HG03135 (cell line): ENCODE measurements around the gene MTCL1.

Experiments used
- ATAC-seq: cut with Tn5 transposase; IDR thresholded peaks from one replicate; pipeline ENCODE4 v1.9.1; 2021; ENCODE audit warnings: mild to moderate bottlenecking, moderate library complexity; ENCODE audit not compliant: unreplicated experiment

MTCL1 gene

DNA sequence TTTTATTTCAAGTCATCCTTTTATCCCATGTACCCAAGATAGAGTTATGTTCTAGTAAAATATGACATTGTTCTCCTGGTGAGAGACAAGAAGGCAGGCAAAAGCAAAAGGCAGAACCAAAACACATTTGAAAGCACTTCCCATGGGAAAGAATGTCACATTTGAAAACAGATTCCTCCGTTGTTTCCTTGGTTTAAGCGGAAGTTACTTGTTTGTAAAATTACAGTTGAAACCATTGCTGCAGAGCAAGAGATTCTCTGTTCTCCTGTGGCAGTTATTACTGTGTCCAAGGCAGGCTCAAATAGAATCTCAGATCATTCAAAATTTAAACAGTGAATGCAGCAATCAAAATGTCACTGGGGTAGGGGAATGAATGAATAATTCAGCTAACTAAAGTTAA is 149.6 kb downstream of the MTCL1 start:
- no peak for ATAC-seq

DNA sequence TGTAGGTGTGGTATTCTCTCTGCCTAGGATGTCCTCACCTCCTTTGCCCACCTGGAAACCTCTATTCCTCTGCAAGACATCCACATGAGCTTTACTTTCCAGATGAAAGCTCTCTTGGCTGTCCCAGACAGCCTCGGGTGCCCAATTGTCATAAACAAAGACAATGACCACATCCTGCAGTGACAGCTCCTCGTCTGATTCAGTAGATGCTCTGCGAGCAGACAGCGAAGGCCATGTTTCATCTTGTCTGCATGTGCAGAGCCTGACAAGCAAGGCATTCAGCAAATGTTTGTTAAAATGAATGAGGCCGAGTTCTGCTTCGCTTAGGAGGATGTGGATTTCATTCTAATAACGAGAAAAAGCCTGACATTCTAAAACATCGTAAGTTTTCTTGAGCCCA is 150.9 kb downstream of the MTCL1 start:
- no peak for ATAC-seq

DNA sequence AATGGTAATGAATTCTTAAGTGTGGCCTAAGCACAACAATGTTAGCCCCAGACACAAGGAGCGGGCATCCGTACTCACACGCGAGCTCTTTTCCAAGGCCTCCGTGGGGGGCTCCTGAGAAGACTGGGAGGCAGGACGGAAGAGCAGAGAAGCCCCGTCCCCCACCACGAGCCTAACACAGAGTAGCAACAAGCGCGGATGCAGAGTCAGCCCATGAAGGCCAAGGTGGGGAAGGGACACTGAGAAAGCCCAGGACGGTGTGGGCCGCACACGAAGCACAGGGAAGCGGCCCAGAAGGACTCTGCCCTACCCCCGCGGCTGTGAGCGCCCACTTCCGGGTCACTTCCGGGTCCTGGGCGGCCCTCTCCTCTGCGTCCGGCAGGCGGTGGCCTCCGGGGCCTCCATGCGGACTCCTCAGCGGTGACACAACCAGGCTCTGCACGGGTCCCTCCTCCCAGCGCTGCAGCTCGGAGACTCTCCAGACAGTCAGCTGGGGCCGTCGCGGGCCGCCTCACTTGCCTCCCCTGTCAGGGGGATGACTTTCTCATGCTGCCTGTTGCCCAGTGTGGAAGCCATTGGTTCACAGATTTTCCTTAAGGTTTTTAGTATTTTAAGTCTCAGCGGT is 151.5 kb downstream of the MTCL1 start:
- no peak for ATAC-seq

DNA sequence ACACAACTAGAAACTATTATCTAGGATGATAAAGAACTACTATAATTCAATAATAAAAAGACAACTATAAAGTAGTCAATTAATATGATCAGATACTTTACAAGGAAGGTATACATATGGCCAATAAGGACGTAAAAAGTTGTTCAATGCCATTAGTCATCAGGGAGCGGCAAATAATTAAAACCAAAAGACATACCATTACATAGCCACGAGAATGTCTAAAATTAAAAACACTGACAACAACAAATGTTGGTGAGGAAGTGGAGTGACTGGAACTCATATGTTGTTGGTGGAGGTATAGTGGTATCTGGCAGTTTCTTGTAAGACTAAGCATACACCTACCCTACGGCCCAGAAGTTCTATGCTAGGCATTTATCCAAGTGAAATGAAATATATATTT is 152.4 kb downstream of the MTCL1 start:
- no peak for ATAC-seq

DNA sequence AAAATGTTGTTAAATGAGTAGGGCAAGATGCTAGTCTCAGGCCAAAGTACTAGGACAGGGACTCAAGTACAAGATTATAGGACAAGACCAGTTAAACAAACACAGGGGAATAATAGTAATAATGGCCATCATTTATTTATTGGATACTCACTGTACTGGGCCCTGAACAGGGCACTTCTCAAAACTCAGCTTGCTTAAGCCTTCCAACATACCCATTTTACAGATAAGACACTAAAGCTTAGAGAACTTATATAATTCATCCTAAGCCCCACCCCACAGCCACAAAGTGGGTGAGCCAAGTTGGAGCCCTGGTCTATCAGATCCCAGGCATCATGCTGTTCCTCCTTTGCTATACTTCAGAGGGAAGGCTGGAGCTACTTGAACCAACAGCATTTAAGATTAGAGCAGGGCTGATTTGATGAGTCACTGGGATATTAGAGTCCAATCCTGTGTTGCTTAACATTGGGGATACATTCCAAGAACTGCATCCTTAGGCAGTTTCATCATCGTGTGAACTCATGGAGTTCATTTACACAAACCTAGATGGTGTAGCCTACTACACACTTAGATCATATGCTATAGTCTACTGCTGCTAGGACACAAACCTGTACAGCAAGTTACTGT is 153.6 kb downstream of the MTCL1 start:
- ATAC-seq = no peak

DNA sequence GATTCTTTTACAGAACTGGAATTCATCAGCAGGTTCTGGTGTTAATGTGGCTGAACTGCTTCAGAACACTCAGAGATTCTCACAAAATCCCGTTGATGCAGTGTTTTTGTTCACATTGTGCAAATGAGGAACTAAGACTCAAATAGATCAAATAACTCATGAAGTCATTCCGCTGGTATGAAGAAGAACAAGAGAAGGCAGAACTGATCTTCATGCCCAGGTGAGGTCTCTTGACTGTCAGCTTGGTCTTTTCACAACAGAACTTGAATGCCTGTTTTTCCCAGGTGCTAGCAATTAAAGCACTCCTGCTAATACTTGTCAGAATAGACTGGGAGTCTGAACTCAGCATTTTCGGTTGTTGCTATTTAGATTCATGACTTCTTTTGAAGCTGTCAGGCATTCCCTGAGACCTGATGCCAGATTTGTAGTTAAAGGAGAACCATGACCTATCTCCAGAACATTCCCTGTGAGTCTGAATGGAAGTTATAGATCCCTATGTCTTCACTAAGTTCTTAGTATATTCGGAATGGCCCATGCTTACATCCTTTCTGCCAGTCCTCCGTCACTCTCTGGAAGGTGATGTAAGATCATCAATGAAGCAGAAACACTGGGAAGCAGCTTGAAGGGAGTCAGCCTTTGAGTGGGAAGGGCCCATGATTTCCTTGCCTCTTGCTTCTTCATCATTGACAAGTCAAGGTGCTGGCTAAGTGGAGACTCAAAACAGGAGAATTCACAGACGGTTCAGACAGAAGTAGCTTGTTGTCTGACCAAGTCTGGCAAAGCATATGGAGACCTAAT is 155.7 kb downstream of the MTCL1 start:
- no peak for ATAC-seq

DNA sequence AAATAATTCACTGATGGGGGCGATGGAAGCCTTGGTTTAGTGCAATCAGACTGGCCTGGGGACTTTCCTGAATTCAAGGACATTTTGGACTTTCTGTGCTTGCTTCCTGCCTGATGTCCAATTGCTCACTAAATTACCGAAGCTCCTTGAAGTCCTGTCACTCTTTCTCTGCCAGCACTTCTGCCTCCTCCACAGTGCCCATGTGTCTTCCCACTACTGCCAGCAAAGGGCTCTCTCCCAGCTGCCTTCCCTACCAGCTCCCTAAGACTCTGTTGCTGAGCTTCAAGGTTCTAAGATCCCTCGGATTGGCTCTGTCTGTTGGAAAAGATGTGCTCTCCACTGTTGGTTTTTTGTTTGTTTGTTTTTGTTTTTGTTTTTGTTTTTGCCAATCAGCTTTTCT is 158.1 kb downstream of the MTCL1 start:
- no peak for ATAC-seq

DNA sequence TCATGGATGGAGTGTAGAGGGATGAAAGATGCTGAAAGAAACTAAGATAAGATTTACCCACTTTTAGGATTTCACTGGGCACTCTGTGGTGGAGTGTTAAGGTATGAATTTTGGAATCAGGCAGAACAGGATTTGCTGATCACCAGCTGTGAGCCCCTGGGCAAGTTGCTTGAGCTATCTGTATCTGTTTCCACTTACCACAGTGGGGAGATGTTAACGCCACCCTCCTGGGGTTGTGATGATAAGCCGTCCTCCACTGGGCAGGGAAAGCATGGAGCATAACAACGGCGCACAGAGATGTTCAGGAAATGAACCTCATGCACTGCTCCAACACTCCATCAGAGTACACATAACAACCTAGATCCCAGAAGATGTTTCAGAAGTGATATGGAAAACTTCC is 160.6 kb downstream of the MTCL1 start:
- ATAC-seq = no peak

DNA sequence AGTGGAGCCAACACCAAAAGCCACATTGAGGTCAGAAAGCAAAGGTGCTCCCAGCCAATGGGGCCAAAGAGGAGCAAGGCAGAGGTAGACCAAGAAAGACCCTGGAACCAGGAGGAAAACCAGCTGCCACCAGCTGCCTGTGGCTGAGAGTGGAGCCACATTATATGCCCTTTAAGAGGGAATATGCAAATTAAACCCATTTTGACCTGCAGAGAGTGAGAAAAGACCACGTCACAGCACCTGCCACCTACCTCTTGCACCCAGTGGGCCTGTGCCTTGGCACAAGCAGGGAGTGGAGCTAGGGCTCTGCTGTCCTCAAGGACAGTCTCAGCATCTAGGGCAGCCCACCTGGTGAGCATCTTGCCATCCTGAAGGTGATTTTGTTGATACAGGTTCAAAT is 161.3 kb downstream of the MTCL1 start:
- ATAC-seq = no peak

DNA sequence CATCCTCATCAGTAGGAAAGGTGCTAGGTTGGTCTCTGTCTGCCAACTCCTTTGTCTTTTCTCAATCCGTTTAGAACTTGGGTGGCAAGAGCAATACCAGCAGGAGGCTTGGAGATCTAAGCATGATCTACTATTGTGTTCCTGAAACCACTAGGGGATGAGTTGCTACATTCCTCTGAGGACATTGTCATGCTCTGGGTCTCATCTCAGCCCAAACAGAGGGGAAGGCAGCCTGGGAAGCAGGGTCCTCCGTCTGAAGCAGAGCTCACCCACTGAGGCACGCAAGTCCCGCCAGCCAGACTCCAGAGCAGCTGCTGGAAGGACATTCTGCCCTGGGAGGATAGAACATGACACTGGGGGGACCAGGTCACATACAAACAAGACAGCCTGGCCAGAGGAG is 162.9 kb downstream of the MTCL1 start:
- no peak for ATAC-seq

DNA sequence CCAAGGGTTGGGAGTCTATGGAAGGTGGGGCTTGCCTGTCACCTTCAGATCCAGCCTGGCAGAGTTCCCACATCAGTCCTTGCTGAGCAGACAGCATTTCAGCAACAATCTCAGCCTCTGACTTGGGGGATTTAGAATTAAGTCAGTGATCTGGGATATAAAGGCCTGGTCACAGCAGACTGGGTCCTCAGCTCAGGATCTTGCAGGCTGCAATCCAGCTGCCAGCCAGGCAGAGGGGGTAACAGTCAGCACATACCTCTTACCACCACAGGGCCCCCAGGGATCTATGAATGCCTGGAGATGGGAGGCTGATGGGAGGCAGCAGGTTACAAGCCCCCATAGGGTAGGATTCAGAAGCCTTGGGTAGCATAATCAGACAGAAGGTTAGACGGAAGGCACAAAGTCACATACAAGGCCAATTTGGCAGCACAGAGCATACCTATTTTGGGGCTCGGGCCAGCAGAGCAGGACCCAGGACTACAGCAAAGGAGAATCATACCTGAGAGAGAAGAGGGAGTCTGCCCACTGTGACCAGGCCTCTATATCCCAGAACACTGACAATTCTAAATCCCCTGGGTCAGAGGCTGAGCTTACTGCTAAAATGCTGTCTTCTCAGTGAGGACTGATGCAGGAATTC is 163.5 kb downstream of the MTCL1 start:
- no peak for ATAC-seq

DNA sequence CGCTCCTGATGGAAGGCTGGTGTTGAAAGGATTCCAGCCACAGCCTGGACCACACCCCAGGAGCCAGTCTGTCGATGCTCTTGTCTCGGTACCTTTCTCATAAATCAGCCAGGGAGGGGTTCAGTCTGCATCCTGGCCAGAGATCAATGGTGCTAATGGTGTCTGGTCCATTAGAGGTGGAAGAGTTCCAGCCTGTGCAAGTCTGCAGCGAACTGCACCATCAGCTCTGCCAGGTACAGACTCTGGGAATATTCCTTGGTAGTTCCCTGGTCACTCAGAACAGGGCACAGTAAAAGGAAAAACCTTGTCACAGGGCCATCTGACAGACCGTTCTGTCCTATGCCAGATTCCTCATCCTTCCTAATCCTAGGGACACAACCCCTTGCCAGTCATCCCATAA is 164.3 kb downstream of the MTCL1 start:
- no peak for ATAC-seq

DNA sequence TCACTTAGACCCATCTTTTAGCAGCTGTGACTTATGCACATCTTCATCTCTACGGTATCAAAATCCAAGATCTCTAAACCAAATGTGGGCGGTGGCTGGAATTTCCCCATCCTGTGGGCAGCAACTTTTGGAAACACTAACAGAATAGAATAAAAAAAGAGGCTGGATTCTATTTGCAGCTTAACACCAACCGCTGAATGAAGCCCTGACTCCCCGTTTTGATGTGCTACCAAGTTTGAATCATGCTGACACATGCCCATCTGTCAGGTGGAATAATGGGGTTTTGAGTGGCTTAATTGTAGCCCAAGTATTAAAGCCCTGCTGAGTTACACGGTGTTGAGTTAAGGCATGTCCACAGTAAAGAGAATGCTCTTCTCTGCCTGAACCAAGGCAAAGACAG is 165.2 kb downstream of the MTCL1 start:
- no peak for ATAC-seq

DNA sequence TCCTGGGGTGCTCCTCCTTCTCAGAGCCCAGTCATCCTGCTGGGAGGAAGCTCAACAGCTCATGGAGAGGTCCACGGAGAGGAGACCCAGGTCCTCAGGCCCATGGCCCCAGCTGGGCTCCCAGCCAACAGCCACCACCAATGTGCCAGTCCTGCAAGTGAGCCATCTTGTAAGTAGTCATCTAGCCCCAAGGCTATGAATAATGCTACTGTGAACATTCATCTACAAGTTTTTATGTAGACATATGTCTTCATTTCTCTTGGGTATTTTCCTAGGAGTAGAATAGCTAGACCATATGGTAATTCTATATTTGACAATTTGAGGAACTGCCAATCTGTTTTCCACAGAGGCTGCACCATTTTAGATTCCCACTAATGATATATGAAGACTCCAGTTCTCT is 166.1 kb downstream of the MTCL1 start:
- no peak for ATAC-seq

DNA sequence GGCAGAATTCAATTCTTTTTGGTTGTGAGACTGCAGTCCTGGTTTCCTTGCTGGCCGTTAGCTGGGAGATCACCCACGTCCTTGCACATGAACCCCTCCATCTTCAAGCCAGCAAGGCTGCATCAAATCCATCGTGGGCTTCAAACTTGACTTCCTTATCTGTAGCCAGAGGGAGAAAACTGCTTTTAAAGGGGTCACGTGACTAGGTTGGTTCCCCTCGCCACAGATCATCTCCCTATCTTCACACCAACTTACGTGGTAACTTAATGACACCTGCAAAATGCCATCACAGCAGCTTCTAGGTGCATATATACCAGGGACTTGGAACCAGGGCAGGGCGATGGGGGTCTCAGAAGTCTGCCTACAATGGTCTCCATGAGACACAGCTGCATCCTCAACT is 169.5 kb downstream of the MTCL1 start:
- ATAC-seq = no peak

DNA sequence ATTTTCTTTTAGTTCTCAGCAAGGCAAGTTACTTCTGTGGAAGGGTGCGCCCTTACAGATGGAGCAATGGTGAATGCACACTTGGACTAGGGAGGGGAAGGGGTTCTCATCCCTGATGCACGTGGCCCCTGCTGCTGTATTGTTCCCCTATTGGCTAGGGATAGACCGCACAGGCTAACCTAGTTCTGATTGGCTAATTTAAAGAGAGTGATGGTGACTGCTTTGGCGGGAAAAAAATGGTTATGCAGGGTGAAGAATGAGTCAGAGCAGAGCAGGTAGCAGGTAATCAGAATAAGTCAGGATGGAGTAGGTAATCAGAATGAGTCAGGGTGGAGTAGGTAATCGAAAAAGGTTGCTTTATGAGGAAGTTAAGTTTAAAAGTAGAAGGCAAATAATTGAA is 171.5 kb downstream of the MTCL1 start:
- ATAC-seq = no peak

DNA sequence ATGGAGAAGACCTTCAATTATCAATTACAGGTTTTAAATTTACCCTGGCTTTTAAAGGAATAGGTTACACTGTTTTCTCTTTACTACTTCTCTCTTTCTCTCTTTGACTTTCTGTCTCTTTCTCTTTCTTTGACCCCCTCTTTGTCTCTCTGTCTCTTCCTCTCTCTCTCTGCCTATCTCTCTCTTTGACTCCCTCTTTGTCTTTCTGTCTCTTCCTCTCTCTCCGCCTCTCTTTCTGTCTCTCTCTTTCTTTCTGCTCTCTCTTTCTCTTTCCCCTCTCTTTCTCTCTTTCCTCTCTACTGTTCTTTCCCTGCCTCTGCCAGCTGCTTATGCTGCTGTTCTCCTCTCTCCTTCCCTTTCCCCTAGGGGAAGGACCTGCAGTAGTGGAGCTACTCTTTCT is 175.7 kb downstream of the MTCL1 start:
- ATAC-seq = no peak
